Measurements from ENCODE around the gene IGF2BP2.
A peak's percentile ranks its signal among the peaks of the same experiment; 100 is the strongest.
"Not testable (repeated sequence)": the region's sequence is repeated elsewhere in the genome, so short reads cannot be mapped to it uniquely, and the experiment has no call there.

The IGF2BP2 gene

GRCh38 chr3:185825006-185825638 lies at the start of gene IGF2BP2:
TSS of gene IGF2BP2 (minus strand) at chr3:185825042. CDS start at chr3:185824960, 82 bp downstream.
- DNase-seq, result peak; percentile 39

- DNase-seq, result no peak
These were observed 49.3 kb upstream of the IGF2BP2 start for GRCh38 chr3:185874119-185874518.

DNA sequence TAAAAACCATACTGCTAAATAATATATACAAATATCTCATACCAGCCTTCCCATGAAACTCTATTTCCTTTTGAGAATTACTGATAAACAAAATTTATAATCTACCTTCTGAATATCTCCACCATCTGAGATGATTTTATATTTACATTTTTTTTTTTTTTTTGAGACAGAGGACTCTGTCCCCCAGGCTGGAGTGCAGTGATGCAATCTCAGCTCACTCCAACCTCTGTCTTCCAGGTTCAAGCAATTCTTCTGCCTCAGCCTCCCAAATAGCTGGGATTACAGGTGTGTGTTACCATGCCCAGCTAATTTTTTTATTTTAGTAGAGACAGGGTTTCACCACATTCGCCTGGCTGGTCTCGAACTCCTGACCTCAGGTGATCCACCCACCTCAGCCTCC lies 42.8 kb upstream of the IGF2BP2 start:
- no peak for DNase-seq

DNA sequence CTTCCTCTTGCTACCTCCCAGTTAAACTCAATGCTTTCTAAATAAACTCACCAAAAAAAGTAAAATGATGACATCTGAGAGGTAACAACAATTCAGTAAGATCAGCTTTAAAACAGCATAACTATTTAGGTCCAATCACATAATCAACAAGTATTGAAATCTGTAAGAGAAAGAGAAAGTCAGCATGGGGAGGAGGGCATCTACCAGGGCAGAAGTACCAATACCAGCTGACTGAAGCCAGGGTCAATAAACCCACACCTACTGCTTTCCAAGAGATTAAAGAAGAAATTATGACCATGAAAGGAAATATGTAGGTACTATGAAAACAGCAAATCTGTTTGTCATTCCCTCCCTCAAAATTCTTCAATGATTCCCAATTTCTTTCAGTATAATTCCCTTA lies 42.2 kb upstream of the IGF2BP2 start:
- DNase-seq, result no peak

DNA sequence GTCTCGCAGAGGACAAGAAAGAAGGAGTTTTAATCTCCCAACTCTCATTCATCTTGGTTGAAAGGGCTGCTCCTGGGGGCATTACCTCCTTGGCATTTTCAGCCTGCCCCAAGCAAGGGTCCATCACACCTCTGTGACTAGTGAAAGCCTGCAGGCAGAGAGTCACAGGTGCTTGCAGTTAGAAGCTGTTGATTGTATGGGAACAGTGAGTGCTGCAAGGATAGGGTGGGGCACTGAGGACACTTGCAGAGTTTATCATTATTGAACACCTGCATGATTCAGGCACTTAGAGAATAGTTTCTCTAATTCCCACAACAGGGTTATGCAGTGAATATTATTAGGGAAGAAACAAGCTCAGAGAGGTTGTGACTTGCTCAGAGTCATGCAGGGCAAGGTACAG lies 41.7 kb upstream of the IGF2BP2 start:
- DNase-seq, result no peak

DNA sequence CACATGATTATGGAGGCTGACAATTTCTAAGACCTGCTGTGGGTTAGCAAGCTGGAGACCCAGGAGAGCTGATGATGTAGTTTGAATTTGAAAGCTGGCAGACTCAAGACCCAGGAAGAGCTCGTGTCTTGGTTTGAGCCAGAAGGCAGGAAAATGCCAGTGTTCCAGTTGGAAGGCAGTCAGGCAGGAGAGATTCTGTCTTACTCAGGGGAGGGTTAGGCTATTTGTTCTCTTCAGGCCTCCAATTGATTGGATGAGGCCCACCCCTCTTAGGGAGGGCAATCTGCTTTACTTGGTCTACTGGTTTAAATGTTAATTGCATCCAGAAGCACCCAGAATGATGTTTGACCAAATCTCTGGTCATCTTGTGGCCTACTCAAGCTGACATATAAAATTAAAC lies 40.4 kb upstream of the IGF2BP2 start:
- DNase-seq, result no peak

DNA sequence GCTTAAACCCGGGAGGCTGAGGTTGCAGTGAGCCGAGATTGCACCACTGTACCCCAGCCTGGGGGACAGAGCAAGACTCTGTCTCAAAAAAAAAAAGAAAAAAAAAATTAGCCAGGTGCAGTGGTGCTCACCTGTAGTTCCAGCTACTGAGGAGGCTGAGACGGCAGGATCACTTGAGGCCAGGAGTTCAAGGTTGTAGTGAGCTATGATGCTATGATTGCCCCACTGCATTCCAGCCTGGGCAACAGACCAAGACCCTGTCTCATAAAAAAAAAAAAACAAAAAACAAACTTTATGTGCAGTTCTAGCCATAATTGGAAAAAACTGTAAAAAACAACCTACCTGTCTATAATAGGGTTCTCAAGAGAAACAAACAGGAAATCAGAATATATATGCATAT lies 39.9 kb upstream of the IGF2BP2 start:
- DNase-seq, result no peak

GRCh38 chr3:185862920-185863319 lies 38.1 kb upstream of the IGF2BP2 start:
- DNase-seq, result no peak

GRCh38 chr3:185859294-185859972 lies 34.6 kb upstream of the IGF2BP2 start:
- DNase-seq, result no peak

DNA sequence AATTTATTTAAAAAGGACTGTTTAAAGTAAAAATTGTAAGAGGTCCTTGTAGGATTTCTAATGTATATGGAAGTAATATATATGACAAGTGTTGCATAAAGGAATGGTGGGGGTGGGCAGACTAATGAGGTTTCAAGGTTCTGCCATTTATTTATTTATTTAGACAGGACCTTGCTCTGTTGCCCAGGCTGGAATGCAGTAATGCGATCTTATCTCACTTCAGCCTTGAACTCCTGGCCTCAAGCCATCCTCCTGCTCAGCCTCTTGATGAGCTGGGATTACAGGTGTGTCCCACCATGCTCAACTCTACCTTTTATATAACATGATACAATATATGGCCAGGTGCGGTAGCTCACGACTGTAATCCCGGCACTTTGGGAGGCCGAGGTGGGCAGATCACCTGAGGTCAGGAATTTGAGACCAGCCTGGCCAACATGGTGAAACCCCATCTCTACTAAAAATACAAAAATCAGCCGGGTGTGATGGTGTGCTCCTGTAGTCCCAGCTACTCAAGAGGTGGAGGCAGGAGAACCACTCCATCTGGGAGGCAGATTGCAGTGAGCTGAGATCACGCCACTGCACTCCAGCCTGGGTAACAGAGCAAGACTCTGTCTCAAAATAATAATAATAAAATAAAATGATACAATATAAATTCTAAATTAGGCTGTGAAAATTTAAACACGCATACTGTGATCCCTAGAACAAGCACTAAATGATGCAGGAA lies 33.8 kb upstream of the IGF2BP2 start:
- no peak for DNase-seq

DNA sequence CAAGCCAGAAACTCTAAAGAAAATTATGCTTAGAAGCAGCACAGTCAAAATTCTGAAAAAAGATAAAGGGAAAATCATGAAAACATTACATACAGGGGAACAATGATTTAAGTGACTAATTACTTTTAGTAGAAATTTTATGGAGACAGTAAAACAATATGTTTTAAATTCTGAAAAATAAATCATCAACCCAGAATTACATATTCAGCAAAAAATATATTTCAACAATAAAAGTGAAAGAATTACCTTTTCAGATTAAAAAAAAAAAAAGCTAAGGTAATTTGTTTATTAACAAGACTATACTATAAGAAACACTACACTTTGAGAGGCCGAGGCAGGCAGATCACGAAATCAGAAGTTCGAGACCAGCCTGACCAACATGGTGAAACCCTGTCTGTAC lies 32.4 kb upstream of the IGF2BP2 start:
- no peak for DNase-seq

DNA sequence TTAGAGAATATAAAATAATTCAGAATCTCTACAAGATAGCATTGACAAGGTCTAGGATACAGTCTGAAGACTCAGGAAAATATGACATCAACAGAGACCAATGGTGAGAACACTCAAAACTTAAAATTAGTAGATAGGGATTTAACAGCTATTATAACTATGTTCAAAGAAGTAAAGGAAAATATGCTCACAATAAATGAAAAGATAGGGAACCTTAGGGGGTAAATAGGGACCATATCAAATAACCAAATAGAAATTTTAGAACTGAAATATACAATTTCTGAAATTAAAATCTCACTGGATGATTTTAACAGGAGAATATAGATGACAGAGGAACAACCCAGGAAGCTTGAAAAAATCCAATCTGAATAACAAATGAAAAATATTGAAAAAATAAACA lies 31.8 kb upstream of the IGF2BP2 start:
- DNase-seq, result no peak

GRCh38 chr3:185853771-185854170 lies 28.9 kb upstream of the IGF2BP2 start:
- not testable (repeated sequence) for DNase-seq

DNA sequence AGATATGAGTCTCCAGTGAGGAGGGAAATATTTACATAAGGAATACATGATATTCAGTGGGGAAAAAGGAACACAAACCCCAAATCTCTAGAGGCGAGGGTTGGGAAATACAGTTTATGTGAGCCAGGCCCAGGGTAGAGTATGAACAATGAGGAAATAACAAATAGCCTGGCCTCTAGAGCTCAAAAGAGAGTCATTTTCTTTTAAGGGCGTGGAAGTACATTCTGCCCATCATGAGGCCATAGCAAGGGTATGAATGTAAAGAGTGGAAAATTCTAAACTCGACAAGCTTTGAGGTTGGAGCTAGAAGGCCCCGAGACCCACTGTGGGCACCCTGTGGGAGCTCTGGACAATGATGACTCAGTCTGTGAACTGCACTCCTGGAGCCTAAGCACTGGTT lies 27.8 kb upstream of the IGF2BP2 start:
- DNase-seq, result no peak

DNA sequence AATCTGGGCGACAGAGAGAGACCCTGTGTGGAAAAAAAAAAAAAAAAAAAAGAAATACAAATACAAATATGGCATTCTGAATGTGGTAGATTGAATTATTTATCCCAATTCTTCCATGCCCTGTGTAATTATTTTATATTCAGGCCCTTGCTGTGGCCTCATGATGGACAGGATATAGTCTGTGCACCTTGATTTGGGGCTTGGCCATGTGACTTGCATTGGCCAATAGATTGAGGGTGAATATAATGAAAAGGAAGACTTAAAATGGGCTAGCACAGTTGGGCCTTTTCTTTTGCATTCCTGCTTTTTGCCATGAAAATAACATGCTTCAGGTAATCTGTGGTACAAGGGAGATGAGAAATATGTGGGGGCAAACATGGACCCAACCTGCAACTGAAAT lies 27.1 kb upstream of the IGF2BP2 start:
- no peak for DNase-seq

DNA sequence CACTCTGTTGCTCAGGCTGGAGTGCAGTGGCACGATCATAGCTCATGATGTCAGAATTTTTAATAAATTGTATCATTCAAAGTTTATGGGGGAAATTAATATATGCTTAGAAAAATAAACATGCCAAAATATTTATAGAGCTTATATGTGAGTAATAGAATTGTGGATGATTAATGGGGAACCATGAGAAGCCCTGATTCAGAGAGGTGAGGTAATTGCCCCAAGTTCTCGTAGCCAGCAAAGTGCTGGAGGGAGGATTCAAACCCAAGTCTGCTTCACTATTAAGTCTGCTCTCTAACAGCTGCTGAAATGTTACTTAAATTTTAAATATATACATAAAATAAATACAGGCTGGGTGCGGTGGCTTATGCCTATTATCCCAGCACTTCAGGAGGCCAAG lies 26.2 kb upstream of the IGF2BP2 start:
- no peak for DNase-seq

DNA sequence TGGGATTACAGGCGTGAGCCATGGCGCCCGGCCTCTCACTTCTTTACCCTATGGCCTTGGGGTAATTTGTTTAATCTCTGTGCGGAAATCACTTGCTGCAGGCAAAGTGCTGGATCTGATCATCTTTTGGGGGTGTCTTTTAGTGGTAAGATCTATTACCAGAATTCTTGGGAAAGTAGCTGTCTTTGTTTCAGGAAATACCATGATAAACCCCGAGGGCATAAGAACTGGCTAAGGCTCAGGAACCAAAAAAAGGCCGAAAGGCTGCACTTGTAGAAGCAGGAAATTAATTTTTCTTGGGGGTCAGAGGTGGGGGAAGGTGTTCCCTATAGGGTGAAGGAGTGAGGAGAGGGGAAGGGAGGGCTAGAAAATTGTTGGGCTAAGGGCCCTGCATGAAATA lies 22.7 kb upstream of the IGF2BP2 start:
- no peak for DNase-seq

- DNase-seq, result no peak
These were observed 21.2 kb upstream of the IGF2BP2 start for GRCh38 chr3:185846037-185846436.

DNA sequence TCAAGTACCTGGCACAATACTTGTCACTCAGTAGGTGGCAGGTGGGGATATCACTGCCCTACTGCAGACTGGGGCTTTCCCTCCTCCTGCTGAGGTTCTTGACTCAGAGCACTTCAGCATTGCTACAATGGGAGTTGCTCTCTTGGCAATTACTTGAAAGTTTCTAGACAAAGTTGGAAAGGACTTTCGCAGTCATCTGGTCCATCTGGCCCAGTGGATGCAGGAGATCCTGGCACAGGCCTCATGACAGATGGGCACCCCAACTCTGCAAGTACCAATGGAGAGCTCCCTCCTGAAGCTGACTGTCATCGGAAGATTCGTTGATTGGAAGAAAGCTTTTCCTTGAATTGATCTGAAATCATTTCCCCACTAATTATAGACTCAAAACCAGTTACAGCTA lies 19.2 kb upstream of the IGF2BP2 start:
- DNase-seq, result no peak

DNA sequence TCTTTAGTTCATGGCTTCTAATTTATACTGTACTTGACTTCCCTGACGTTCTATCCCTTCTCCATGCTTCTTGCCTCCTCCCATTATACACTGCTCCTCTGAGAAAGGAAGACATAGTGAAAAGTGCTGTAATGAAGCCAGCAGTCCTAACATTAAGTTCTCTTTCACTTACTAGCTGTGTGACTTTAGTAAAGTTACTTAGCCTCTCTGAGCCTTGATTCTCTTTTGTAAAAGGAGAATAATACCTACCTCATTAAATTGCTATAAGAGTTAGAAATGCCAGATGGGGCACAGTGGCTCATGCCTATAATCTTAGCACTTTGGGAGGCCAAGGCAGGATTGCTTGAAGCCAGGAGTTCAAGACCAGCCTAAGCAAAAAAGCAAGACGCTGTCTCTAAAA lies 18.8 kb upstream of the IGF2BP2 start:
- DNase-seq, result no peak

DNA sequence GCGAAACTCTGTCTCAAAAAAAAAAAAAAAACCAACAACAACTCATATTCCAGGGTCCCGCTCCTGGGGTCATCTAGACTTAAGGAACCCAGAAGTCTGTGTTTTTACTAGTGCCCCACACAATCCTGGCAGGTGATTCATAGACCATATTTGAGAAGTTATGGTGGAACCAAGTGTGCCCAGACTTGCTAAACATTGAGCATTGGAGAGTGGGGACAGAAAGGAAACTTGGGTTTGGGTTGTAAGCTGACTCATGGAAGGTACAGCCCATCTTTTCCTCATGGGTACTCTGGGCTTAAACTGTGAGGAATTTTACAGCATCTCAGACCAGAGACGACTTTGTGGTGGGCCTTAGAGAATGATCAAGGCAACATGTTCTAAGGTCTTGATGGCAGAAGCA lies 18.3 kb upstream of the IGF2BP2 start:
- no peak for DNase-seq

DNA sequence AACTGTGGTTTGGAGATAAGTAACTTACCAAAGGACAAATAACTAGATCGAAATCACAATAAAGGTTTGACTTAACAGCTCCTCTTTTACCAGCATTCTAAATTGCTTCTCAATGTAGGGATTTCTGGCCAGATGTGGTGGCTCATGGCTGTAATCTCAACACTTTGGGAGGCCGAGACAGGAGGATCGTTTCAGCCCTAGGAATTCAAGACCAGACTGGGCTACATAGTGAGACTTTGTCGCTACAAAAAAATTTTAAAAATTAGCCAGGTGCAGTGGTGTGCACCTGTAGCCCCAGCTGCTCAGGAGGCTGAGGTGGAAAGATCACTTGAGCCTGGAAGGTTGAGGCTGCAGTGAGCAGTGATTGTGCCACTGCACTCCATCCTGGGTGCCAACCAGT lies 17.4 kb upstream of the IGF2BP2 start:
- DNase-seq, result no peak

DNA sequence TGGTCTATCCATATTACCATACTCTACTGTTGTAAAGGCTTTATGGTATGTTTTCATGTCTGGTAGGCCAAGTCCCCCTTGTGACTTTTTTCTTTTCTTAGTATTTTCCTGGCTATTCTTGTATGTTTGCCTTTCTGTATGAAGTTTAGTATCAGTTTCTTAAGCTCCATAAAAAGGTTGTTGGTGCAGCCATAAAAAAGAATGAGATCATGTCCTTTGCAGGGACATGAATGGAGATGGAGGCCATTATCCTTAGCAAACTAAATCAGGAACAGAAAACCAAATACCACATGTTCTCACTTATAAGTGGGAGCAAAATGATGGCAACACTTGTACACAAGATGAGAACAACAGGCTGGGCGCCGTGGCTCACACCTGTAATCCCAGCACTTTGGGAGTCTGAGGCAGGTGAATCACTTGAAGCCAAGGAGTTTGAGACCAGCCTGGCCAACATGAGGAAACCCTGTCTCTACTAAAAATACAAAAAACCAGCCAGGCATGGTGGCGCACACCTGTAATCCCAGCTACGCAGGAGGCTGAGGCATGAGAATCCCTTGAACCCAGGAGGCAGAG lies 13.7 kb upstream of the IGF2BP2 start:
- DNase-seq, result not testable (repeated sequence)

DNA sequence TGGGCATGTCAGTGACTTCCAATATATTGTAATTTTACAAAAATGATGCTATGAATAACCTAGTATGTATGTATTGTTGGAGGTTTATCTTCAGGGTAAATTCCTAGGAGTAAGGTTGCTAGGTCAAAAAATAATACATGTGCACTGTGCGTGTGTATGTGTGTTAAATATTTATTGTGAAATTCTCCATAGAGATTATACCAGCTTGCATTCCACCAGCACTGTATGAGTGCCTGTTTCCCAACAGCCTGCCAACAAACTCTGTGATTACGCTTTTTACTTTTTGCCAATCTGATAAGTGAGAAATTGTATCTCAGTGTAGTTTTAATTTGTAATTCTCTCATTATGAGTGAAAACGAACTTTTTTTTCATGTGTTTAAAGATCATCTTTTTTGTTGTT lies 12.6 kb upstream of the IGF2BP2 start:
- no peak for DNase-seq
